GM19463 (cell line): Measurements from ENCODE around the gene HSPA6.
"Not testable (repeated sequence)": the region's sequence is repeated elsewhere in the genome, so short reads cannot be mapped to it uniquely, and the experiment has no call there.

ENCODE experiments used
- ATAC-seq: cut with Tn5 transposase; IDR thresholded peaks from one replicate; pipeline ENCODE4 v1.9.1; 2021; ENCODE audit warnings: mild to moderate bottlenecking, moderate library complexity; ENCODE audit not compliant: unreplicated experiment

HSPA6 gene

DNA sequence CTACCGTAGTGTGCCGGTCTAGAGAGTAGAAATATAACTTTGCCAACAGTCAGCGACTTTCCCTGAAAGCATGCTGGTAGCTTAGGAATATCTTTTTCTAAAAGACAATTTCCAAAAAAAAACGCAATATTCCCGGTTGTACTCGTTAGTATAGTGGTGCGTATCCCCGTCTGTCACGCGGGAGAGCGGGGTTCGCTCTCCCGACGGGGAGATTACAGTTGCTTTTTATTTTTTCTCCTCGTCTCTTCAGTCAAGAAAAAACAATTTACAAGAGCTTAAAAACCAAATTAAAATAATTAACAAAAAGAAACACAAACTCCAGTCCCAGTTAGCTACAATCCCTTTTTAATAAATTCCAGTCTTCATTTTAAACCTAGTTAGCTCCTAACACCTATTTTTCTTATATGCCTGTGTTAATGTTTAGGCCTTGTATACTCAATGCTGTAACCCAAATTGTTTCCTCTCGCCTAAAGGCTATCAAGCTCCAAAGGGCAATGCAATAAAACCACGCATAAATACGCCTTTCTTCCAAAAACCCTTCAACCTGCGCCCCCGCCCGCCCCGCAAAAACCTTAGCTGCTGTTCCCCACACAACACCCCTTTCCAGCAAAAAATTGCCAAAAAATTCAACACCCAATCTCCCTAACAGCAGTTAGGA, 7.8 kb downstream of the HSPA6 start:
- no peak for ATAC-seq

DNA sequence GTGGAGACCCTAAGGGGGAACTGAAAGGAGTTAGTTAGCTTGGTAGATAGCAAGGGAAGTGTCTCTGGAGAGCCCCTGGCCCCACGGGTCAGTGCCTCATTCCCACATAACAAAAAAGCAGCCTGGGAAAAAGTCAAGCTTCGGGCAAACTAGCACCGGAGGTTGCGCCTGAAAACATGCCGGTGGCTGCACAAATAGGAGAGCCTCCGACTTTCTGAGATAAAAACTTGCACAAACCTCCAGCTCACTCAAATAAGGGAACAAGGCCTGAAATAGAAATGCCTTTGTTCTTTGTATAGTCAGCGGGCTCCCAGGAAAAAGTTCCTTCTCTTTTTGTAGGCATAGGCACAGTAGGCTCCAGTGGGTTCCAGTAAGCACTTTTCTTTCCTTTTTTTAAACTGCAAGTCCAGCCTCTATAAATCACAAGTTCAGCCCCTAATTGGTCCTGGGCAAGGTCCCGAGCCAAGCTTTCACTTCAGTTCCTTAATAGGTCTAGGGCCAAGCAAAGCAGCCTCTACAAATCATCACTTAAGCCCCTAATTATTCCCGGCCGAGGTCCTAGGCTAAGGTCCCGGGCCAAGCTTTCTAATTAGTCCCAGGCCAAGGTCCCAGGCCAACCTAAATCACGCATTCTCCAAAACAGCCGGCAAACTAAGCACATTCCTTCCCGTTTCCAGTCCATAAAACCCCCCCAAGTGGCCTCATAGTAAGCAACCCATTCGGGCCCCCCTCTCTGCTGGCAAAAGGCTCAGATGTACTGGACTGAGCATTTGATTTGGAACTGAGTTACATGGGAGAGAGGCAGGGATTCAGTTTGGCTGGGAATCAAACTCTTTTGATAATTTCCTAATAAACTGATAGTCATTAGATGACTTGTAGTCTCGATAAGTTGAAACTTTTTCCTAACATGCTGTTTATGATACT, 8.6 kb downstream of the HSPA6 start:
- ATAC-seq: not testable (repeated sequence)

GRCh38 chr1:161537068-161537669, 12.8 kb downstream of the HSPA6 start:
- not testable (repeated sequence) for ATAC-seq

DNA sequence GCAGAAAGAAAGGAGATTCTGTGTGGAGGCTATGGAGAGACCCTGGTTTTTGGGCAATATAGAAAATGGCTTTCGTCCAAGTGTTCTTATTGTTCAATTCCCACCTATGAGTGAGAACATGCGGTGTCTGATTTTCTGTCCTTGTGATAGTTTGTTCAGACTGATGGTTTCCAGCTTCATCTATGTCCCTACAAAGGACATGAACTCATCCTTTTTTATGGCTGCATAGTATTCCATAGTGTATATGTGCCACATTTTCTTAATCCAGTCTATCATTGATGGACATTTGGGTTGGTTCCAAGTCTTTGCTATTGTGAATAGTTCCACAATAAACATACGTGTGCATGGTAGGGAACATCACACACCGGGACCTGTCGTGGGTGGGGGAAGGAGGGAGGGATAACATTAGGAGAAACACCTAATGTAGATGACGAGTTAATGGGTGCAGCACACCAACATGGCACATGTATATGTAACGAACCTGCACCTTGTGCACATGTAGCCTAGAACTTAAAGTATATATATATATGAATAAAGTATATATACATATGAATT, 14.7 kb downstream of the HSPA6 start:
- not testable (repeated sequence) for ATAC-seq

GRCh38 chr1:161539731-161540569, 15.6 kb downstream of the HSPA6 start:
- peak; percentile 60 for ATAC-seq

DNA sequence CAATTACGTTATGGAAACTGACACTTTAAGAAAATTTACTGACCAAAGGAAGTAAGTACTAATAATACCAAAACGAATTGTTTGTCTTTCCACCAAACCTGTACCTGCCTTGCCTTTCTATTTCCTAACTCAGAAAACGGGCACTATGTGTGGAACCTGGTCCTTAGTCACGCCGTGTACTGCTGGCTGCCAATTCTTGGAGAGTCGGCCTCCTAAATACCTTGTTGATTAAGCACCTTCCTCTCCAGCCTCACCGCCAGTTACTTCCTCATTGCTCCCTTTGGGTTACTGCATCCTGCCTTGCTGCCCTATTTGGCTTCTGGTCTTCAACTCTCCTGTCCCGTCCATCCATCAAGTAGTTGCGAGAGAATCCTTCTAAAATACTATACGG, 16.2 kb downstream of the HSPA6 start:
- ATAC-seq: peak; percentile 12

GRCh38 chr1:161542091-161542559, 17.8 kb downstream of the HSPA6 start:
- ATAC-seq: peak; percentile 49

DNA sequence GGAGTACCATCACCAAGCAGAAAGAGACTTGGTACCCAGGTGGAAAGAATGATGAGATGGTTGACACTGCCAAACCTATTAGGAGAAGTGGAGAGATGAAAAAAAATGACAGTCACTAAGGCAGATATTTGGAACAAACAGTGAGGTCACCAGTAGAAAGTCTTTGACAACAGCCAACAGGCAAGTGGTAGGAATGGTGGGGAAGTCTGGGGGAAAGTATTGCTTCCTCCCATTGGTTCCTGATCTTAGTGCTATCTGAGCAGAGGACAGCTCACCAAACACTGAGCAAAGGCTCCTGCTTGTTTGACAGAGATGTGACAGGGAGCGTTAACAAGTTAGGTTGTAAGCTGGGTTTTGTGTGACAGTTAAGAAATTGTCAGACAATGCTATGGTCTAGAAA, 18.8 kb downstream of the HSPA6 start:
- ATAC-seq: not testable (repeated sequence)

DNA sequence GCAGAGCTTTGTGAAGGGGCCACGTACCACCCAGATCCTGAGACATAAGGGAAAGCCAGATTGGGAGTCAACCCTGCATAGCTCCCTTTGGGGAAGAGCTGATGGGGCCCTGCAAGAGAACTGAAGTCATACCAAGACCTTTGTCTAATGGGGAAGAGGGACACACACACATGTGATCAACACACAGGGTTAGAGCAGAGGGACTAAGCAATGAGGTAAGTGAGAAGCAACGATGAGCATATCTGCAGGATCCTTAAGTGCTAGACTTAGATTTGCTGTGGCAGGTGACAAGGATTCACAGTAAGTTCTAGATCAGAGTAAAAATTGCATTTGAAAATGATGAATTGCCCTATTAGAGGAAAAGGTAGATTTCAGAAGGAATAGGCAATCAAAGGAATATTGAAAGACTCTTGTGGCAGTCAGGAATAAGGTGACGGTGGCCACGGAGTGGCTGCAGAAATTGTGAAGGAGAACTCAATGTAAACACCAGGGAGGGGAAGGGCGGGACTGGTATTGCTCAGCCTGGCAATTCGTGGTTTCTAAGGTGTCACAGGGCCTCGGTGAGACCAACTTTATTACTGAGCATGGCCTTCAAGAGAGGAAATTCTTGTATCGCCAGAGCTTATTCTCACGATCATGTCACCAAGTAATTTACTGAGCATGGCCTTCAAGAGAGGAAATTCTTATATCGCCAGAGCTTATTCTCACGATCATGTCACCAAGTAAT, 20.8 kb downstream of the HSPA6 start:
- ATAC-seq: not testable (repeated sequence)

- ATAC-seq: not testable (repeated sequence)
Observed at GRCh38 chr1:161547995-161548741, 23.8 kb downstream of the HSPA6 start.

DNA sequence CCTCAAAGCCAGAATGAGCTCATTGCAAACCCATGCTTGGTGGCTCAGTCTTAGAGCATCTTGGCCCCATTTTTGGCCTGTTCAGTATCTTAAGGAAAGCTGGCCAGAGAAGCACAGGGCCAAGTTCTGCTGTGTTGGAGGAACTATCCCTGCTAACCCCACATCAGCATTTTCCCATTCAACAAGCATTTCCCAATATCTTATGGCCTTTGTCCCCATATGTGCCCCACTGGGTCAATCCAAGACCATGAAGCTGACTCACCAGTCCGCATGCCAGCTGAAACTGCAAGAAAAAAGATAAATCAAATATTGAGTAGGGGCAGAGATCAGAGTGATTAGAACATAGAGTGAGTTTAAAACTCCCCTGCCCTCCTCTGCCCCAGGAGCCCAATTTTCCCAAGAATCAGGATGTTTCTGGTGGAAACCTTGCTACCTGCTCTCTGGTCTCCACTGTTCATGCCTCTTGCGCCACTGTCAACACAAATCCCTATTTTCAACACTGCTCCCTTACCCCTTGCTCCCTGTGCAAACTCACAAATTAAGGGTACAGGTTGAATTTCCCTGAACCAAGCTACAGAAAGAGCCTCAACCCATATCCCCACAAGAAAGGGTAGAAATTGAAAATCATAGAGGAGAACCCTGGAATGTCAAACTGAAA, 24.5 kb downstream of the HSPA6 start:
- ATAC-seq: not testable (repeated sequence)

GRCh38 chr1:161549652-161550051, 25.3 kb downstream of the HSPA6 start, which contains the start of gene FCGR3A:
Gene FCGR3A (minus strand): TSS chr1:161549818. CDS start chr1:161549736, 82 bp downstream.
- ATAC-seq: no peak

DNA sequence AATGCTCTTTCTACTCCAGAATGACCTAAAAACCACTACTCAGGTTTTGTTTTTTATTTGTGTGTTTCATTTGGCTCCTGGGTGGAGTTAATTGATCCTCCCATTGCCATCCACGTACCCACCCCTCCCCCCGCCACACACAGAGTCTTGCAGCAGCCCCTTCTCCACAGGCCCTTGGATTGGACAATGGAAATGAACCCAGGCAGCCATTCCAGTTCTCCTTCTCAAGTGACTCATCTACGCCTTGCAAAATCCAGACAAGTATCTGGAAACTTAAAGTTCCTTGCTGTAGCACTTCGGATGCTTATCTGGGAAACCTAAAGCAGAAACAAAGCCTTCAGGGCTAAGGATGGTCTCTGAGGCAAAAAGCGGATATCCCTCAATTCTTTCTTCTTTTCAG, 26.6 kb downstream of the HSPA6 start:
- not testable (repeated sequence) for ATAC-seq

- ATAC-seq: not testable (repeated sequence)
Observed at GRCh38 chr1:161553631-161554030, 29.3 kb downstream of the HSPA6 start.

- ATAC-seq: not testable (repeated sequence)
Observed at GRCh38 chr1:161554340-161554739, 30.0 kb downstream of the HSPA6 start.

- not testable (repeated sequence) for ATAC-seq
Observed at GRCh38 chr1:161554815-161555417, 30.6 kb downstream of the HSPA6 start.

GRCh38 chr1:161556143-161556542, 31.8 kb downstream of the HSPA6 start:
- ATAC-seq: not testable (repeated sequence)

GRCh38 chr1:161556990-161557389, 32.6 kb downstream of the HSPA6 start:
- ATAC-seq: not testable (repeated sequence)
